H9 (cell line): ENCODE measurements around the gene MEX3C. TPM values are rescaled to one million over a fixed set of nuclear protein-coding genes. Genes with fewer than 3 reads are reported as not detected.
A peak's percentile ranks its signal among the peaks of the same experiment; 100 is the strongest.

Source experiments
- DNase-seq: peaks from one replicate; pipeline ENCODE4 v3.0.0-alpha.2; 2017
- H2AFZ ChIP-seq: one replicate; pipeline ENCODE4 v1.6.1; 2013; ENCODE audit warnings: mild to moderate bottlenecking, low read length, control low read depth, moderate library complexity
- H2AK5ac ChIP-seq: 2 replicates; pipeline ENCODE4 v1.6.1; 2013; ENCODE audit warnings: low read length, control low read depth, mixed read lengths; ENCODE audit not compliant: insufficient read length
- H2BK120ac ChIP-seq: one replicate; pipeline ENCODE4 v1.6.1; 2013; ENCODE audit warnings: low read depth, mild to moderate bottlenecking, low read length, control low read depth, inconsistent platforms; ENCODE audit not compliant: poor library complexity, severe bottlenecking
- H2BK12ac ChIP-seq: 2 replicates; pipeline ENCODE4 v1.6.1; 2013; ENCODE audit warnings: low read length, control low read depth, mixed read lengths, low read depth; ENCODE audit not compliant: insufficient read length
- H2BK15ac ChIP-seq: 2 replicates; pipeline ENCODE4 v1.6.1; 2013; ENCODE audit warnings: low read depth, low read length, control low read depth
- H2BK20ac ChIP-seq: one replicate; pipeline ENCODE4 v1.6.1; 2013; ENCODE audit warnings: low read depth, mild to moderate bottlenecking, low read length, control low read depth, inconsistent platforms; ENCODE audit not compliant: poor library complexity, severe bottlenecking
- H2BK5ac ChIP-seq: 2 replicates; pipeline ENCODE4 v1.6.1; 2013; ENCODE audit warnings: low read length, control low read depth, mixed read lengths; ENCODE audit not compliant: insufficient read length
- H3K14ac ChIP-seq: 2 replicates; pipeline ENCODE4 v1.6.1; 2013; ENCODE audit warnings: low read length, control low read depth; ENCODE audit not compliant: insufficient read depth
- H3K18ac ChIP-seq: 2 replicates; pipeline ENCODE4 v1.6.1; 2013; ENCODE audit warnings: low read depth, mild to moderate bottlenecking, mixed read lengths, low read length, control low read depth; ENCODE audit not compliant: insufficient read length
- H3K23ac ChIP-seq: 2 replicates; pipeline ENCODE4 v1.6.1; 2013; ENCODE audit warnings: low read length, control low read depth, mixed read lengths, low read depth; ENCODE audit not compliant: insufficient read length
- H3K23me2 ChIP-seq: 2 replicates; pipeline ENCODE4 v1.6.1; 2013; ENCODE audit warnings: low read depth, mild to moderate bottlenecking, mixed read lengths, low read length, control low read depth; ENCODE audit not compliant: insufficient read length, poor library complexity, severe bottlenecking
- H3K27ac ChIP-seq: 2 replicates; pipeline ENCODE4 v1.5.1; 2013; ENCODE audit warnings: low read length, control low read depth, mixed read lengths, low read depth; ENCODE audit not compliant: insufficient read length
- H3K27me3 ChIP-seq: 2 replicates; pipeline ENCODE4 v1.6.1; 2013; ENCODE audit warnings: low read length, control low read depth, inconsistent platforms; ENCODE audit not compliant: insufficient read depth
- H3K4ac ChIP-seq: 2 replicates; pipeline ENCODE4 v1.6.1; 2013; ENCODE audit warnings: low read depth, mild to moderate bottlenecking, control low read depth, inconsistent platforms, low read length, moderate library complexity
- H3K4me1 ChIP-seq: 2 replicates; pipeline ENCODE4 v1.6.1; 2013; ENCODE audit warnings: low read length, control low read depth, inconsistent platforms; ENCODE audit not compliant: insufficient read depth
- H3K4me2 ChIP-seq: 2 replicates; pipeline ENCODE4 v1.6.1; 2013; ENCODE audit warnings: low read length, control low read depth, mixed read lengths; ENCODE audit not compliant: insufficient read length, insufficient read depth
- H3K56ac ChIP-seq: 2 replicates; pipeline ENCODE4 v1.6.1; 2013; ENCODE audit warnings: low read depth, mild to moderate bottlenecking, mixed read lengths, low read length, control low read depth; ENCODE audit not compliant: insufficient read length
- H3K79me1 ChIP-seq: 2 replicates; pipeline ENCODE4 v1.6.1; 2013; ENCODE audit warnings: low read depth, mild to moderate bottlenecking, moderate library complexity, low read length, control low read depth, inconsistent platforms; ENCODE audit not compliant: insufficient read depth, poor library complexity, severe bottlenecking
- H3K79me2 ChIP-seq: 2 replicates; pipeline ENCODE4 v1.6.1; 2013; ENCODE audit warnings: low read length, control low read depth, inconsistent platforms; ENCODE audit not compliant: insufficient read depth
- H3K9ac ChIP-seq: 2 replicates; pipeline ENCODE4 v1.6.1; 2013; ENCODE audit warnings: low read length, control low read depth, mixed read lengths; ENCODE audit not compliant: insufficient read length; ENCODE audit errors: extremely low read depth
- H3K9me3 ChIP-seq: one replicate; pipeline ENCODE4 v1.6.1; 2013; ENCODE audit warnings: low read depth, low read length, inconsistent platforms; ENCODE audit not compliant: control insufficient read depth
- H3T11ph ChIP-seq: one replicate; pipeline ENCODE4 v1.6.1; 2013; ENCODE audit warnings: mild to moderate bottlenecking, low read length, control low read depth, inconsistent platforms
- H4K20me1 ChIP-seq: one replicate; pipeline ENCODE4 v1.6.1; 2013; ENCODE audit not compliant: control insufficient read depth, insufficient read length, insufficient read depth
- H4K5ac ChIP-seq: 2 replicates; pipeline ENCODE4 v1.6.1; 2013; ENCODE audit warnings: low read depth, mild to moderate bottlenecking, mixed read lengths, low read length, control low read depth; ENCODE audit not compliant: insufficient read length
- H4K8ac ChIP-seq: replicated peaks from 2 replicates; pipeline ENCODE4 v1.6.1; 2013; ENCODE audit warnings: low read length, control low read depth, mixed read lengths, low read depth; ENCODE audit not compliant: insufficient read length
- H4K91ac ChIP-seq: 2 replicates; pipeline ENCODE4 v1.6.1; 2013; ENCODE audit warnings: low read depth, mild to moderate bottlenecking, moderate library complexity, mixed read lengths, low read length, control low read depth; ENCODE audit not compliant: insufficient read length
- H3K27ac Mint-ChIP-seq, 3 experiments: 2 replicates in 2 of 3; 3 replicates in 1 of 3; pipeline ENCODE4 v1.8.0; 2020 to 2021; ENCODE audit warnings: mixed read lengths in 3 of 3, mild to moderate bottlenecking in 1 of 3, moderate library complexity in 1 of 3
- H3K27me3 Mint-ChIP-seq: 2 replicates; pipeline ENCODE4 v1.8.0; 2021; ENCODE audit warnings: low read depth, mild to moderate bottlenecking, moderate library complexity, mixed read lengths
- H3K36me3 Mint-ChIP-seq, 3 experiments: 2 replicates in 2 of 3; 3 replicates in 1 of 3; pipeline ENCODE4 v1.8.0; 2020 to 2021; ENCODE audit warnings: low read depth in 3 of 3, mixed read lengths in 3 of 3; ENCODE audit not compliant: insufficient read depth in 1 of 3
- H3K4me1 Mint-ChIP-seq, 2 experiments: 2 replicates each; pipeline ENCODE4 v1.8.0; 2020; ENCODE audit warnings: mixed read lengths in 2 of 2
- H3K4me3 Mint-ChIP-seq, 2 experiments: 2 replicates in 1 of 2; 3 replicates in 1 of 2; pipeline ENCODE4 v1.8.0; 2020 to 2021; ENCODE audit warnings: mild to moderate bottlenecking in 2 of 2, mixed read lengths in 2 of 2, moderate library complexity in 1 of 2
- H3K9me3 Mint-ChIP-seq, 2 experiments: 2 replicates in 1 of 2; 3 replicates in 1 of 2; pipeline ENCODE4 v1.8.0; 2020; ENCODE audit warnings: mild to moderate bottlenecking in 2 of 2, mixed read lengths in 2 of 2, moderate library complexity in 1 of 2
- CTCF ChIP-seq: fragments of 200-600 bp; sonication (generic); conservative IDR thresholded peaks from 3 replicates; pipeline ENCODE4 v1.8.0; 2021; ENCODE audit warnings: antibody characterized with exemption, mild to moderate bottlenecking
- WGBS: extraction: QIAGEN DNeasy Blood & Tissue Kit; methylation state at CpG from one replicate; pipeline ENCODE4 v1.1.7; 2013; ENCODE audit warnings: missing lambda C conversion rate, low lambda C conversion rate, mixed read lengths; ENCODE audit not compliant: insufficient read length; ENCODE audit errors: extremely low coverage; 5-methylcytosine and 5-hydroxymethylcytosine counted together
- total RNA-seq: library from RNA; stranded (reverse); gene quantifications from 2 replicates; pipeline ENCODE4 v1.2.1, GENCODE V29; 2021

The MEX3C gene
- total RNA-seq, 1 experiment from 2014 or later = 98.1 TPM

GRCh38 chr18:51128533-51128932 lies 68.9 kb downstream of the MEX3C start:
- H3K14ac ChIP-seq = no peak overlapping the region
- Mint-ChIP-seq H3K9me3 (peaks cover 1% of the 10 kb centered on the region in 2 experiments; a peak in 4 of 5 replicates), H3K36me3 (peaks cover 0 to under 1% (median 0%) of the 10 kb centered on the region in 3 experiments; a peak in 3 of 7 replicates), H3K27me3 (peaks cover 1% of the 10 kb centered on the region; the same call in 1 of the 2 replicates), H3K4me3 (no peak overlapping the region), H3K4me1 (peaks cover 5 to 8% of the 10 kb centered on the region in 2 experiments; a peak in 3 of 4 replicates), H3K27ac (peak overlapping the region in 1 of 3 experiments; percentile 40; a peak in 1 of 7 replicates)
- H3K27ac ChIP-seq = no peak overlapping the region
- H3K23ac ChIP-seq = no peak overlapping the region
- H2BK5ac ChIP-seq = no peak overlapping the region
- H3K9me3 ChIP-seq = no peaks in the 10 kb centered on the region
- H3K9ac ChIP-seq = no peak overlapping the region
- H3K4ac ChIP-seq = no peak overlapping the region
- H2BK15ac ChIP-seq = no peak overlapping the region
- no peak overlapping the region for H2BK12ac ChIP-seq
- H2BK20ac ChIP-seq = no peak overlapping the region
- no peak overlapping the region for H3K4me2 ChIP-seq
- no peak overlapping the region for H4K91ac ChIP-seq
- no peaks in the 10 kb centered on the region; the same call in 1 of the 2 replicates for H3K4me1 ChIP-seq
- no peaks in the 10 kb centered on the region for H3K79me1 ChIP-seq
- H2BK120ac ChIP-seq = no peak overlapping the region
- H3T11ph ChIP-seq = no peak overlapping the region
- no peak overlapping the region for H4K5ac ChIP-seq
- DNase-seq = no peak
- no peaks in the 10 kb centered on the region for H3K23me2 ChIP-seq
- no peaks in the 10 kb centered on the region for H3K79me2 ChIP-seq
- no peak overlapping the region for H2AFZ ChIP-seq
- no CpG with 5 or more reads among the region's 4 CpGs for WGBS
- H2AK5ac ChIP-seq = no peak overlapping the region
- no peak overlapping the region for H3K56ac ChIP-seq
- no peak for TF ChIP-seq CTCF
- no peak overlapping the region for H3K18ac ChIP-seq
- no peaks in the 10 kb centered on the region for H3K27me3 ChIP-seq
- no peak overlapping the region for H4K8ac ChIP-seq
- no peaks in the 10 kb centered on the region for H4K20me1 ChIP-seq
